CD4-positive, alpha-beta T cell (primary cell): ENCODE results near the gene XKR7. TPM values are rescaled to one million over a fixed set of nuclear protein-coding genes. Genes with fewer than 3 reads are reported as not detected.

ENCODE experiments used
- ATAC-seq: fragments of 200-7000 bp; cut with Tn5 transposase; one replicate; pipeline ENCODE4 v1.10.0; 2022; ENCODE audit warnings: mild to moderate bottlenecking; ENCODE audit not compliant: poor library complexity
- CTCF ChIA-PET: fragments of 350-600 bp; sonication (Branson Sonifier 250); formaldehyde crosslinking; loops from one replicate; lab custom pipeline; 2021; ENCODE audit warnings: antibody characterized with exemption, inconsistent platforms; lab: Charles Lee
- POLR2A ChIA-PET: fragments of 350-600 bp; sonication (Branson Sonifier 250); formaldehyde crosslinking; loops from one replicate; lab custom pipeline; 2021; ENCODE audit warnings: antibody characterized with exemption, inconsistent platforms; lab: Charles Lee
- DNase-seq, 14 experiments: peaks; one replicate each; pipeline ENCODE4 v3.0.0-alpha.2; 2013 to 2020; ENCODE audit warnings: mixed read lengths in 2 of 14
- H3K27ac ChIP-seq, 2 donors: one replicate each; pipeline versions ENCODE4 v1.5.1 to v1.7.0; 2013; ENCODE audit warnings: low read length in 2 of 2, low read depth in 1 of 2, mild to moderate bottlenecking in 1 of 2
- H3K27me3 ChIP-seq, 2 experiments: 1 replicate in 1 of 2; 2 replicates in 1 of 2; pipeline versions ENCODE4 v1.6.1 to v1.7.0; 2013; ENCODE audit warnings: low read length in 2 of 2, control low read depth in 1 of 2, mild to moderate bottlenecking in 1 of 2, moderate library complexity in 1 of 2; ENCODE audit not compliant: insufficient read depth in 2 of 2, control insufficient read depth in 1 of 2
- H3K36me3 ChIP-seq: one replicate; pipeline ENCODE4 v1.6.1; 2013; ENCODE audit warnings: low read length, control low read depth; ENCODE audit not compliant: insufficient read depth
- H3K4me1 ChIP-seq: one replicate; pipeline ENCODE4 v1.6.1; 2013; ENCODE audit warnings: low read length, control low read depth; ENCODE audit not compliant: insufficient read depth
- H3K4me3 ChIP-seq: one replicate; pipeline ENCODE4 v1.5.1; 2013; ENCODE audit warnings: mild to moderate bottlenecking, low read length, moderate library complexity
- H3K9me3 ChIP-seq, 2 experiments: 1 replicate in 1 of 2; 2 replicates in 1 of 2; pipeline versions ENCODE4 v1.6.1 to v1.7.0; 2013; ENCODE audit warnings: low read length in 2 of 2, mild to moderate bottlenecking in 2 of 2, control low read depth in 1 of 2, moderate library complexity in 1 of 2; ENCODE audit not compliant: control insufficient read depth in 1 of 2, insufficient read depth in 1 of 2
- H3K27ac Mint-ChIP-seq: one replicate; pipeline ENCODE4 v1.8.0; 2020; ENCODE audit warnings: mixed read lengths
- H3K27me3 Mint-ChIP-seq: one replicate; pipeline ENCODE4 v1.8.0; 2021; ENCODE audit warnings: mixed read lengths
- H3K36me3 Mint-ChIP-seq: one replicate; pipeline ENCODE4 v1.8.0; 2021; ENCODE audit warnings: low read depth, mixed read lengths
- H3K4me1 Mint-ChIP-seq: one replicate; pipeline ENCODE4 v1.8.0; 2021; ENCODE audit warnings: low read depth, mixed read lengths
- H3K4me3 Mint-ChIP-seq: one replicate; pipeline ENCODE4 v1.8.0; 2020; ENCODE audit warnings: mild to moderate bottlenecking, mixed read lengths
- H3K9me3 Mint-ChIP-seq: one replicate; pipeline ENCODE4 v1.8.0; 2020; ENCODE audit warnings: mixed read lengths
- intact Hi-C, 2 experiments: fragments of 100-400 bp; cut with DNase I in 1 of 2; cut with micrococcal nuclease in 1 of 2; formaldehyde crosslinking; loops; one replicate each; pipeline versions ENCODE4 v1.15.1 to v1.9.0; 2023 to 2025; cut with DNase I, micrococcal nuclease
- total RNA-seq, 174 experiments: library from RNA in 2 of 174; stranded (reverse) in 2 of 174; gene quantifications; one replicate each; pipeline ENCODE4 v1.2.3 and lab custom pipeline; 2021 to 2026
- TF ChIP-seq, protein P1 (sequence below): fragments of 200-600 bp; IDR thresholded peaks from one replicate; pipeline ENCODE4 v1.8.0; 2022; ENCODE audit warnings: antibody characterized with exemption, mild to moderate bottlenecking

The XKR7 gene
- total RNA-seq, 2 experiments from 2014 or later: not detected

DNA sequence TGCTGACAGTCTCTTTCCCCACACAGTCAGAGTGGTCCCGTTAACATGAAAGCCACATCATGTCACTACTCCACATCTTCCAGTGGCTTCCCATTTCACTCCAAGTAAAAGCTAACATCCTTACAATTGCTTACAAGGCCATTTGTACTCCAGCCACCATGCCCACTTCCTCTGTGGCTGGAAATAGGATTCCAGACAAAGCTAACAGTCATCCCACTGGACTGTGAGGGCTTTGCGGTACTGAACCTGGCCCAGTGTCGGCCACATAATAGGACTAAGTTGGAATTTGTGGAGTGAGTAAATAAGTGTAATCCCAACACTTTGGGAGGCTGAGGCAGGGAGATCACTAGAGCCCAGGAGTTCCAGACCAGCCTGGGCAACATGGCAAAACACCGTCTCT is 53.1 kb downstream of the XKR7 start:
- Histone ChIP-seq H3K9me3 (no peaks in the 10 kb centered on the region), H3K27ac (no peak overlapping the region), H3K4me3 (no peak overlapping the region), H3K4me1 (peaks cover 22% of the 10 kb centered on the region), H3K27me3 (peaks cover 26 to 57% of the 10 kb centered on the region in 2 experiments), H3K36me3 (no peaks in the 10 kb centered on the region)
- intact Hi-C loops: loop anchor here in 1 of 2 experiments (5.0 kb wide), 1 partner anchor 144 kb away; no protein-coding TSS in a partner anchor
- Mint-ChIP-seq H3K27ac (no peak overlapping the region), H3K4me1 (peaks cover 25% of the 10 kb centered on the region), H3K36me3 (no peaks in the 10 kb centered on the region), H3K27me3 (peaks cover 81% of the 10 kb centered on the region), H3K9me3 (no peaks in the 10 kb centered on the region), H3K4me3 (peak overlapping the region; percentile 49)
- TF ChIP-seq, protein P1, sequence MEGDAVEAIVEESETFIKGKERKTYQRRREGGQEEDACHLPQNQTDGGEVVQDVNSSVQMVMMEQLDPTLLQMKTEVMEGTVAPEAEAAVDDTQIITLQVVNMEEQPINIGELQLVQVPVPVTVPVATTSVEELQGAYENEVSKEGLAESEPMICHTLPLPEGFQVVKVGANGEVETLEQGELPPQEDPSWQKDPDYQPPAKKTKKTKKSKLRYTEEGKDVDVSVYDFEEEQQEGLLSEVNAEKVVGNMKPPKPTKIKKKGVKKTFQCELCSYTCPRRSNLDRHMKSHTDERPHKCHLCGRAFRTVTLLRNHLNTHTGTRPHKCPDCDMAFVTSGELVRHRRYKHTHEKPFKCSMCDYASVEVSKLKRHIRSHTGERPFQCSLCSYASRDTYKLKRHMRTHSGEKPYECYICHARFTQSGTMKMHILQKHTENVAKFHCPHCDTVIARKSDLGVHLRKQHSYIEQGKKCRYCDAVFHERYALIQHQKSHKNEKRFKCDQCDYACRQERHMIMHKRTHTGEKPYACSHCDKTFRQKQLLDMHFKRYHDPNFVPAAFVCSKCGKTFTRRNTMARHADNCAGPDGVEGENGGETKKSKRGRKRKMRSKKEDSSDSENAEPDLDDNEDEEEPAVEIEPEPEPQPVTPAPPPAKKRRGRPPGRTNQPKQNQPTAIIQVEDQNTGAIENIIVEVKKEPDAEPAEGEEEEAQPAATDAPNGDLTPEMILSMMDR: no peak
- CTCF ChIA-PET: interaction anchor here (2.7 kb wide), 1 partner anchor 10 kb away, joined by 10 read pairs; no protein-coding TSS in a partner anchor
- DNase-seq (no peak), ATAC-seq (no peak)
- POLR2A ChIA-PET: interaction anchor here (0.6 kb wide), 1 partner anchor 637 kb away, joined by 3 read pairs; no protein-coding TSS in a partner anchor

DNA sequence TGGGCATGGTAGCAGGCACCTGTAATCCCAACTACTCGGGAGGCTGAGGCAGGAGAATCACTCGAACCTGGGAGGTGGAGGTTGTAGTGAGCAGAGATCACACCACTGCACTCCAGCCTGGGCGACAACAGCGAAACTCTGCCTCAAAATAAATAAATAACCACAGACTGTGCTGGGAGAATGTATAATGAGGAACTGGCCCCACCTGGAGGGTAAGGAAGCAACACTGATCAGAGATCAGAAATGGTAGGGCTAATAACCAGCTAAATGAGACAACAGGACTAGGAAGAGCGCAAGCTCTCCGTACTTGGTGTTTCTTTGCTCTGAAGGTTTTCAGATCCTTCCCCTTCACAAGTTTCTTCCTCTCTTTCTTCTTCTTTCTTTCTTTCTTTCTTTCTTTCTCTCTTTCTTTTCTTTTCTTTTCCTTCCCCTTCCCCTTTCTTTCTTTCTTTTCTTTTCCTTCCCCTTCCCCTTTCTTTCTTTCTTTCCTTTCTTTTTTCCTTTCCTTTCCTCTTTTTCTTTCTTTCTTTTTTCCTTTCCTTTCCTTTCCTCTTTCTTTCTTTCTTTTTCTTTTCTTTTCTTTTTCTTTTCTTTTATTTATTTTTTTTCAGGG is 56.8 kb downstream of the XKR7 start:
- no peak overlapping the region for H3K27ac Mint-ChIP-seq

DNA sequence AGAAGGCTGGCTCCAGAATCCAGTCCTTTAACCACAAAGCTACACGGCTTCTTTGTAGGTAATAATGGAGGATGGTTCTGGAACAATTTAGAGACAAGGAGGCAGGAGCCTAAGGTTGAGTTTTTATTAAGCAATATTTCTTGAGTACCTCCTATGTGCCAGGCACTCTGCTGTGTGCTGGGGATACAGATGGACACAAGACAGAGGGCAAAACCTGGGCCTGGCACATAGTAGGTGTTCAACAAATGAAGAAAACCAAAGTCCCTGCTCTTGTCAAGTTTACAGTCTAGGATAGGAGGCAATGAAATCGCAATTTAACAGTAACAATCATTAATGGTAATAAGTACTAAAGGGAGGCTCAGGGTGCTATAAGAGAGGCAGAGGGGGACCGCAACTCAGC is 59.7 kb downstream of the XKR7 start:
- no peaks in the 10 kb centered on the region for H3K36me3 ChIP-seq
- Mint-ChIP-seq H3K36me3 (no peaks in the 10 kb centered on the region), H3K4me1 (no peaks in the 10 kb centered on the region), H3K9me3 (no peaks in the 10 kb centered on the region), H3K27ac (no peak overlapping the region), H3K4me3 (no peak overlapping the region), H3K27me3 (peaks cover 58% of the 10 kb centered on the region)
- ChIA-PET POLR2A (no interaction called here), CTCF (no interaction called here)
- H3K27me3 ChIP-seq: peaks cover 2 to 18% of the 10 kb centered on the region in 2 experiments
- H3K4me3 ChIP-seq: no peak overlapping the region
- TF ChIP-seq, protein P1: no peak
- H3K4me1 ChIP-seq: peaks cover 9% of the 10 kb centered on the region
- intact Hi-C loops: no loop called here
- no peak overlapping the region for H3K27ac ChIP-seq
- ATAC-seq (no peak), DNase-seq (no peak)
- H3K9me3 ChIP-seq: no peaks in the 10 kb centered on the region

More for the DNA sequence above, 56.8 kb downstream of the XKR7 start:
- no peak overlapping the region for H3K4me3 ChIP-seq
- H3K36me3 ChIP-seq: no peaks in the 10 kb centered on the region
- ATAC-seq (no peak), DNase-seq (no peak)
- ChIA-PET CTCF (no interaction called here), POLR2A (no interaction called here)
- no peaks in the 10 kb centered on the region for H3K9me3 Mint-ChIP-seq
- no peaks in the 10 kb centered on the region for H3K9me3 ChIP-seq
- H3K27ac ChIP-seq: no peak overlapping the region
- H3K27me3 Mint-ChIP-seq: peaks cover 65% of the 10 kb centered on the region
- intact Hi-C loops: loop anchor here in 1 of 2 experiments (5.0 kb wide), 1 partner anchor 147 kb away; no protein-coding TSS in a partner anchor
- no peaks in the 10 kb centered on the region for H3K36me3 Mint-ChIP-seq
- peaks cover 3% of the 10 kb centered on the region for H3K4me1 ChIP-seq
- peaks cover 15 to 29% of the 10 kb centered on the region in 2 experiments for H3K27me3 ChIP-seq
- TF ChIP-seq, protein P1: no peak
- H3K4me1 Mint-ChIP-seq: peaks cover 8% of the 10 kb centered on the region
- no peak overlapping the region for H3K4me3 Mint-ChIP-seq
